ENCODE data around the gene CAMK2G. TPM values are rescaled to one million over a fixed set of nuclear protein-coding genes. Genes with fewer than 3 reads are reported as not detected.

The CAMK2G gene
- total RNA-seq, 1 experiment from 2014 or later: 41.4 TPM

GRCh38 chr10:73915206-73915851 lies 41.0 kb upstream of the CAMK2G start:
- BruUV-seq (replicated peaks): no TSS peak
- H3K36me3 ChIP-seq (ENCODE audit: control insufficient read depth, insufficient read depth, low read length): peaks cover 2% of the 10 kb centered on the region; the same call in 1 of the 2 replicates
- no peaks in the 10 kb centered on the region for H3K9me3 ChIP-seq (ENCODE audit: control insufficient read depth, insufficient read depth, low read depth, low read length)
- H3K27me3 ChIP-seq (ENCODE audit: control insufficient read depth, insufficient read depth, low read length): no peaks in the 10 kb centered on the region
- H3K27ac ChIP-seq (ENCODE audit: low read length): peak overlapping the region; percentile 97
- ChIA-PET POLR2A (no interaction called here), CTCF (interaction anchor here (0.6 to 1.3 kb wide), 2 partner anchors 29 to 43 kb away, joined by 3 to 5 read pairs; no protein-coding TSS in a partner anchor)
- DNase-seq (ENCODE audit: low read depth, low spot score) (no peak), ATAC-seq (no peak)
- no peak for TF ChIP-seq TCF7L2 (IDR thresholded peaks at IDR 0.05; ENCODE audit: low read depth, low read length)
- in situ Hi-C loops (cut with HindIII; ENCODE audit: low pct_unique_long_range_greater_than_20kb, low sequenced_read_pairs): no loop called here
- peak overlapping the region; percentile 73 to 77 for H3K4me3 ChIP-seq (ENCODE audit: low read depth in 2 of 2, low read length in 2 of 2)
- intact Hi-C loops (cut with micrococcal nuclease; ENCODE audit: unreplicated experiment): no loop called here
- H3K4me1 ChIP-seq (ENCODE audit: control insufficient read depth, insufficient read depth, low read length): peaks cover 61% of the 10 kb centered on the region

- Histone ChIP-seq H3K4me1 (ENCODE audit: control insufficient read depth, insufficient read depth, low read length) (peaks cover 62% of the 10 kb centered on the region), H3K4me3 (ENCODE audit: low read depth in 2 of 2, low read length in 2 of 2) (peak overlapping the region; percentile 73 to 77), H3K27me3 (ENCODE audit: control insufficient read depth, insufficient read depth, low read length) (no peaks in the 10 kb centered on the region), H3K36me3 (ENCODE audit: control insufficient read depth, insufficient read depth, low read length) (peaks cover 2% of the 10 kb centered on the region; the same call in 1 of the 2 replicates), H3K9me3 (ENCODE audit: control insufficient read depth, insufficient read depth, low read depth, low read length) (no peaks in the 10 kb centered on the region), H3K27ac (ENCODE audit: low read length) (peak overlapping the region; percentile 97)
- CTCF ChIA-PET: no interaction called here
- BruUV-seq (replicated peaks): no TSS peak
- TF ChIP-seq POLR2AphosphoS5 (IDR thresholded peaks at IDR 0.05; ENCODE audit: low read depth, low read length): no peak
- TF ChIP-seq, protein P1, sequence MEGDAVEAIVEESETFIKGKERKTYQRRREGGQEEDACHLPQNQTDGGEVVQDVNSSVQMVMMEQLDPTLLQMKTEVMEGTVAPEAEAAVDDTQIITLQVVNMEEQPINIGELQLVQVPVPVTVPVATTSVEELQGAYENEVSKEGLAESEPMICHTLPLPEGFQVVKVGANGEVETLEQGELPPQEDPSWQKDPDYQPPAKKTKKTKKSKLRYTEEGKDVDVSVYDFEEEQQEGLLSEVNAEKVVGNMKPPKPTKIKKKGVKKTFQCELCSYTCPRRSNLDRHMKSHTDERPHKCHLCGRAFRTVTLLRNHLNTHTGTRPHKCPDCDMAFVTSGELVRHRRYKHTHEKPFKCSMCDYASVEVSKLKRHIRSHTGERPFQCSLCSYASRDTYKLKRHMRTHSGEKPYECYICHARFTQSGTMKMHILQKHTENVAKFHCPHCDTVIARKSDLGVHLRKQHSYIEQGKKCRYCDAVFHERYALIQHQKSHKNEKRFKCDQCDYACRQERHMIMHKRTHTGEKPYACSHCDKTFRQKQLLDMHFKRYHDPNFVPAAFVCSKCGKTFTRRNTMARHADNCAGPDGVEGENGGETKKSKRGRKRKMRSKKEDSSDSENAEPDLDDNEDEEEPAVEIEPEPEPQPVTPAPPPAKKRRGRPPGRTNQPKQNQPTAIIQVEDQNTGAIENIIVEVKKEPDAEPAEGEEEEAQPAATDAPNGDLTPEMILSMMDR (IDR thresholded peaks at IDR 0.05): no peak
- no peak for TF ChIP-seq TCF7L2 (IDR thresholded peaks at IDR 0.05; ENCODE audit: low read depth, low read length)
- TF ChIP-seq, protein P2, sequence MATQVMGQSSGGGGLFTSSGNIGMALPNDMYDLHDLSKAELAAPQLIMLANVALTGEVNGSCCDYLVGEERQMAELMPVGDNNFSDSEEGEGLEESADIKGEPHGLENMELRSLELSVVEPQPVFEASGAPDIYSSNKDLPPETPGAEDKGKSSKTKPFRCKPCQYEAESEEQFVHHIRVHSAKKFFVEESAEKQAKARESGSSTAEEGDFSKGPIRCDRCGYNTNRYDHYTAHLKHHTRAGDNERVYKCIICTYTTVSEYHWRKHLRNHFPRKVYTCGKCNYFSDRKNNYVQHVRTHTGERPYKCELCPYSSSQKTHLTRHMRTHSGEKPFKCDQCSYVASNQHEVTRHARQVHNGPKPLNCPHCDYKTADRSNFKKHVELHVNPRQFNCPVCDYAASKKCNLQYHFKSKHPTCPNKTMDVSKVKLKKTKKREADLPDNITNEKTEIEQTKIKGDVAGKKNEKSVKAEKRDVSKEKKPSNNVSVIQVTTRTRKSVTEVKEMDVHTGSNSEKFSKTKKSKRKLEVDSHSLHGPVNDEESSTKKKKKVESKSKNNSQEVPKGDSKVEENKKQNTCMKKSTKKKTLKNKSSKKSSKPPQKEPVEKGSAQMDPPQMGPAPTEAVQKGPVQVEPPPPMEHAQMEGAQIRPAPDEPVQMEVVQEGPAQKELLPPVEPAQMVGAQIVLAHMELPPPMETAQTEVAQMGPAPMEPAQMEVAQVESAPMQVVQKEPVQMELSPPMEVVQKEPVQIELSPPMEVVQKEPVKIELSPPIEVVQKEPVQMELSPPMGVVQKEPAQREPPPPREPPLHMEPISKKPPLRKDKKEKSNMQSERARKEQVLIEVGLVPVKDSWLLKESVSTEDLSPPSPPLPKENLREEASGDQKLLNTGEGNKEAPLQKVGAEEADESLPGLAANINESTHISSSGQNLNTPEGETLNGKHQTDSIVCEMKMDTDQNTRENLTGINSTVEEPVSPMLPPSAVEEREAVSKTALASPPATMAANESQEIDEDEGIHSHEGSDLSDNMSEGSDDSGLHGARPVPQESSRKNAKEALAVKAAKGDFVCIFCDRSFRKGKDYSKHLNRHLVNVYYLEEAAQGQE (IDR thresholded peaks at IDR 0.05; ENCODE audit: insufficient read depth in 1 of 2, low read depth in 2 of 2, low read length in 1 of 2): no peak
- intact Hi-C loops (cut with micrococcal nuclease; ENCODE audit: unreplicated experiment): no loop called here
- POLR2A ChIA-PET: no interaction called here
- DNase-seq (ENCODE audit: low read depth, low spot score) (no peak), ATAC-seq (no peak)
- in situ Hi-C loops (cut with HindIII; ENCODE audit: low pct_unique_long_range_greater_than_20kb, low sequenced_read_pairs): no loop called here
These were observed 39.7 kb upstream of the CAMK2G start for GRCh38 chr10:73914036-73914435.

DNA sequence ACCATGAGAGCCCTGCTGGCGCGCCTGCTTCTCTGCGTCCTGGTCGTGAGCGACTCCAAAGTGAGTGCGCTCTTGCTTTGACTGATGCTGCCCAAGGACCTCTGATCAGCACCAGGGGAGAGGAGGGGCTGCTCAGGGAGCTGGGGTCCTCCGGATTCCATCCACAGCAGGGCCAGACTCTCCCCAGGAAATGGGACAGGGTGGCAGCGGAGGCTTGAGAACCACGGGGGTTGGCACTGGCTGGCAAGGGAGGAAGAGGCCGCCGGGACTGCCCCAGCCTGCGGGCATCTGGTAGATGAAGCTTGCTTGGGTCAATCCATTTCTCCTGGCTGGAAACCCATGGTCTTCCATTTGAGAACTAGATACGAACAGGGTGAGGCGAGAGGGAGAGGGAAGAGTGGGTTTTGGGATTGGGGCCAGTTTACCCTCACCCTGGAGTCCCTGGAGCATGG lies 37.2 kb upstream of the CAMK2G start:
- no peak for DNase-seq (ENCODE audit: low read depth, low spot score)
- BruUV-seq (replicated peaks): no TSS peak
- H3K4me1 ChIP-seq (ENCODE audit: control insufficient read depth, insufficient read depth, low read length): peaks cover 72% of the 10 kb centered on the region

More for the DNA sequence above, 37.2 kb upstream of the CAMK2G start:
- TF ChIP-seq SIN3A (IDR thresholded peaks at IDR 0.05; ENCODE audit: borderline replicate concordance, insufficient read depth, low read depth, low read length): no peak
- TF ChIP-seq, protein P1 (IDR thresholded peaks at IDR 0.05): no peak
- TF ChIP-seq, protein P2 (IDR thresholded peaks at IDR 0.05; ENCODE audit: insufficient read depth in 1 of 2, low read depth in 2 of 2, low read length in 1 of 2): no peak; a peak in 1 of 4 replicates
- no peak for TF ChIP-seq POLR2AphosphoS5 (IDR thresholded peaks at IDR 0.05; ENCODE audit: low read depth, low read length)
- TF ChIP-seq TCF7L2 (IDR thresholded peaks at IDR 0.05; ENCODE audit: low read depth, low read length): 0 out of 2 replicates have a peak, but pooled peaks have one; percentile 24
- Histone ChIP-seq H3K9me3 (ENCODE audit: control insufficient read depth, insufficient read depth, low read depth, low read length) (no peaks in the 10 kb centered on the region), H3K27me3 (ENCODE audit: control insufficient read depth, insufficient read depth, low read length) (no peaks in the 10 kb centered on the region), H3K4me3 (ENCODE audit: low read depth in 2 of 2, low read length in 2 of 2) (peak overlapping the region; percentile 73 to 77), H3K36me3 (ENCODE audit: control insufficient read depth, insufficient read depth, low read length) (peaks cover 2% of the 10 kb centered on the region; the same call in 1 of the 2 replicates), H3K27ac (ENCODE audit: low read length) (peak overlapping the region; percentile 97)
- ChIA-PET CTCF (interaction anchor here (1.1 to 1.3 kb wide), 2 partner anchors 25 to 28 kb away, joined by 3 to 5 read pairs; no protein-coding TSS in a partner anchor), POLR2A (interaction anchor here (0.6 kb wide), 1 partner anchor 25 kb away, joined by 3 read pairs; no protein-coding TSS in a partner anchor)
- in situ Hi-C loops (cut with HindIII; ENCODE audit: low pct_unique_long_range_greater_than_20kb, low sequenced_read_pairs) (no loop called here), intact Hi-C loops (cut with micrococcal nuclease; ENCODE audit: unreplicated experiment) (no loop called here)
- no peak; the same call in 1 of the 2 replicates for ATAC-seq

Data from Panc1 (cell line).